H9 (cell line): Measurements from ENCODE around the gene MGST2. TPM values are rescaled to one million over a fixed set of nuclear protein-coding genes. Genes with fewer than 3 reads are reported as not detected.

ENCODE experiments used
- DNase-seq: peaks from one replicate; pipeline ENCODE4 v3.0.0-alpha.2; 2017
- H2AFZ ChIP-seq: one replicate; pipeline ENCODE4 v1.6.1; 2013; ENCODE audit warnings: mild to moderate bottlenecking, low read length, control low read depth, moderate library complexity
- H2AK5ac ChIP-seq: 2 replicates; pipeline ENCODE4 v1.6.1; 2013; ENCODE audit warnings: low read length, control low read depth, mixed read lengths; ENCODE audit not compliant: insufficient read length
- H2BK120ac ChIP-seq: one replicate; pipeline ENCODE4 v1.6.1; 2013; ENCODE audit warnings: low read depth, mild to moderate bottlenecking, low read length, control low read depth, inconsistent platforms; ENCODE audit not compliant: poor library complexity, severe bottlenecking
- H2BK12ac ChIP-seq: 2 replicates; pipeline ENCODE4 v1.6.1; 2013; ENCODE audit warnings: low read length, control low read depth, mixed read lengths, low read depth; ENCODE audit not compliant: insufficient read length
- H2BK15ac ChIP-seq: 2 replicates; pipeline ENCODE4 v1.6.1; 2013; ENCODE audit warnings: low read depth, low read length, control low read depth
- H2BK20ac ChIP-seq: one replicate; pipeline ENCODE4 v1.6.1; 2013; ENCODE audit warnings: low read depth, mild to moderate bottlenecking, low read length, control low read depth, inconsistent platforms; ENCODE audit not compliant: poor library complexity, severe bottlenecking
- H2BK5ac ChIP-seq: 2 replicates; pipeline ENCODE4 v1.6.1; 2013; ENCODE audit warnings: low read length, control low read depth, mixed read lengths; ENCODE audit not compliant: insufficient read length
- H3K14ac ChIP-seq: 2 replicates; pipeline ENCODE4 v1.6.1; 2013; ENCODE audit warnings: low read length, control low read depth; ENCODE audit not compliant: insufficient read depth
- H3K18ac ChIP-seq: 2 replicates; pipeline ENCODE4 v1.6.1; 2013; ENCODE audit warnings: low read depth, mild to moderate bottlenecking, mixed read lengths, low read length, control low read depth; ENCODE audit not compliant: insufficient read length
- H3K23ac ChIP-seq: 2 replicates; pipeline ENCODE4 v1.6.1; 2013; ENCODE audit warnings: low read length, control low read depth, mixed read lengths, low read depth; ENCODE audit not compliant: insufficient read length
- H3K23me2 ChIP-seq: 2 replicates; pipeline ENCODE4 v1.6.1; 2013; ENCODE audit warnings: low read depth, mild to moderate bottlenecking, mixed read lengths, low read length, control low read depth; ENCODE audit not compliant: insufficient read length, poor library complexity, severe bottlenecking
- H3K27ac ChIP-seq: 2 replicates; pipeline ENCODE4 v1.5.1; 2013; ENCODE audit warnings: low read length, control low read depth, mixed read lengths, low read depth; ENCODE audit not compliant: insufficient read length
- H3K27me3 ChIP-seq: 2 replicates; pipeline ENCODE4 v1.6.1; 2013; ENCODE audit warnings: low read length, control low read depth, inconsistent platforms; ENCODE audit not compliant: insufficient read depth
- H3K4ac ChIP-seq: 2 replicates; pipeline ENCODE4 v1.6.1; 2013; ENCODE audit warnings: low read depth, mild to moderate bottlenecking, control low read depth, inconsistent platforms, low read length, moderate library complexity
- H3K4me1 ChIP-seq: 2 replicates; pipeline ENCODE4 v1.6.1; 2013; ENCODE audit warnings: low read length, control low read depth, inconsistent platforms; ENCODE audit not compliant: insufficient read depth
- H3K4me2 ChIP-seq: 2 replicates; pipeline ENCODE4 v1.6.1; 2013; ENCODE audit warnings: low read length, control low read depth, mixed read lengths; ENCODE audit not compliant: insufficient read length, insufficient read depth
- H3K56ac ChIP-seq: 2 replicates; pipeline ENCODE4 v1.6.1; 2013; ENCODE audit warnings: low read depth, mild to moderate bottlenecking, mixed read lengths, low read length, control low read depth; ENCODE audit not compliant: insufficient read length
- H3K79me1 ChIP-seq: 2 replicates; pipeline ENCODE4 v1.6.1; 2013; ENCODE audit warnings: low read depth, mild to moderate bottlenecking, moderate library complexity, low read length, control low read depth, inconsistent platforms; ENCODE audit not compliant: insufficient read depth, poor library complexity, severe bottlenecking
- H3K79me2 ChIP-seq: 2 replicates; pipeline ENCODE4 v1.6.1; 2013; ENCODE audit warnings: low read length, control low read depth, inconsistent platforms; ENCODE audit not compliant: insufficient read depth
- H3K9ac ChIP-seq: 2 replicates; pipeline ENCODE4 v1.6.1; 2013; ENCODE audit warnings: low read length, control low read depth, mixed read lengths; ENCODE audit not compliant: insufficient read length; ENCODE audit errors: extremely low read depth
- H3K9me3 ChIP-seq: one replicate; pipeline ENCODE4 v1.6.1; 2013; ENCODE audit warnings: low read depth, low read length, inconsistent platforms; ENCODE audit not compliant: control insufficient read depth
- H3T11ph ChIP-seq: one replicate; pipeline ENCODE4 v1.6.1; 2013; ENCODE audit warnings: mild to moderate bottlenecking, low read length, control low read depth, inconsistent platforms
- H4K20me1 ChIP-seq: one replicate; pipeline ENCODE4 v1.6.1; 2013; ENCODE audit not compliant: control insufficient read depth, insufficient read length, insufficient read depth
- H4K5ac ChIP-seq: 2 replicates; pipeline ENCODE4 v1.6.1; 2013; ENCODE audit warnings: low read depth, mild to moderate bottlenecking, mixed read lengths, low read length, control low read depth; ENCODE audit not compliant: insufficient read length
- H4K8ac ChIP-seq: replicated peaks from 2 replicates; pipeline ENCODE4 v1.6.1; 2013; ENCODE audit warnings: low read length, control low read depth, mixed read lengths, low read depth; ENCODE audit not compliant: insufficient read length
- H4K91ac ChIP-seq: 2 replicates; pipeline ENCODE4 v1.6.1; 2013; ENCODE audit warnings: low read depth, mild to moderate bottlenecking, moderate library complexity, mixed read lengths, low read length, control low read depth; ENCODE audit not compliant: insufficient read length
- H3K27ac Mint-ChIP-seq, 3 experiments: 2 replicates in 2 of 3; 3 replicates in 1 of 3; pipeline ENCODE4 v1.8.0; 2020 to 2021; ENCODE audit warnings: mixed read lengths in 3 of 3, mild to moderate bottlenecking in 1 of 3, moderate library complexity in 1 of 3
- H3K27me3 Mint-ChIP-seq: 2 replicates; pipeline ENCODE4 v1.8.0; 2021; ENCODE audit warnings: low read depth, mild to moderate bottlenecking, moderate library complexity, mixed read lengths
- H3K36me3 Mint-ChIP-seq, 3 experiments: 2 replicates in 2 of 3; 3 replicates in 1 of 3; pipeline ENCODE4 v1.8.0; 2020 to 2021; ENCODE audit warnings: low read depth in 3 of 3, mixed read lengths in 3 of 3; ENCODE audit not compliant: insufficient read depth in 1 of 3
- H3K4me1 Mint-ChIP-seq, 2 experiments: 2 replicates each; pipeline ENCODE4 v1.8.0; 2020; ENCODE audit warnings: mixed read lengths in 2 of 2
- H3K4me3 Mint-ChIP-seq, 2 experiments: 2 replicates in 1 of 2; 3 replicates in 1 of 2; pipeline ENCODE4 v1.8.0; 2020 to 2021; ENCODE audit warnings: mild to moderate bottlenecking in 2 of 2, mixed read lengths in 2 of 2, moderate library complexity in 1 of 2
- H3K9me3 Mint-ChIP-seq, 2 experiments: 2 replicates in 1 of 2; 3 replicates in 1 of 2; pipeline ENCODE4 v1.8.0; 2020; ENCODE audit warnings: mild to moderate bottlenecking in 2 of 2, mixed read lengths in 2 of 2, moderate library complexity in 1 of 2
- CTCF ChIP-seq: fragments of 200-600 bp; sonication (generic); conservative IDR thresholded peaks from 3 replicates; pipeline ENCODE4 v1.8.0; 2021; ENCODE audit warnings: antibody characterized with exemption, mild to moderate bottlenecking
- WGBS: extraction: QIAGEN DNeasy Blood & Tissue Kit; methylation state at CpG from one replicate; pipeline ENCODE4 v1.1.7; 2013; ENCODE audit warnings: missing lambda C conversion rate, low lambda C conversion rate, mixed read lengths; ENCODE audit not compliant: insufficient read length; ENCODE audit errors: extremely low coverage; 5-methylcytosine and 5-hydroxymethylcytosine counted together
- total RNA-seq: library from RNA; stranded (reverse); gene quantifications from 2 replicates; pipeline ENCODE4 v1.2.1, GENCODE V29; 2021

MGST2 gene
- total RNA-seq, 1 experiment from 2014 or later, result 6.4 TPM

- Histone ChIP-seq H3K4ac (no peak overlapping the region), H4K20me1 (no peaks in the 10 kb centered on the region), H3K9ac (no peak overlapping the region), H4K8ac (no peak overlapping the region), H2BK12ac (no peak overlapping the region), H4K5ac (no peak overlapping the region), H2AK5ac (no peak overlapping the region), H2BK15ac (no peak overlapping the region), H3K9me3 (no peaks in the 10 kb centered on the region), H3T11ph (no peak overlapping the region), H3K23ac (no peak overlapping the region), H3K56ac (no peak overlapping the region), H2BK5ac (no peak overlapping the region), H3K23me2 (no peaks in the 10 kb centered on the region), H2AFZ (no peak overlapping the region), H3K27me3 (no peaks in the 10 kb centered on the region), H3K27ac (no peak overlapping the region), H3K79me2 (no peaks in the 10 kb centered on the region), H2BK20ac (no peak overlapping the region), H4K91ac (no peak overlapping the region), H3K79me1 (no peaks in the 10 kb centered on the region), H3K4me1 (no peaks in the 10 kb centered on the region), H3K18ac (no peak overlapping the region), H3K14ac (no peak overlapping the region), H3K4me2 (no peak overlapping the region), H2BK120ac (no peak overlapping the region)
- no peak for DNase-seq
- Mint-ChIP-seq H3K36me3 (peaks cover 0 to 2% (median 0%) of the 10 kb centered on the region in 3 experiments; a peak in 2 of 7 replicates), H3K27ac (no peak overlapping the region), H3K27me3 (no peaks in the 10 kb centered on the region), H3K4me3 (no peak overlapping the region), H3K4me1 (no peaks in the 10 kb centered on the region), H3K9me3 (no peaks in the 10 kb centered on the region; a peak in 1 of 5 replicates)
- no peak for TF ChIP-seq CTCF
- WGBS, result no CpG with 5 or more reads among the region's 5 CpGs
Measured at GRCh38 chr4:139696491-139696890, 30.9 kb downstream of the MGST2 start.
